ENCODE data around the gene PSME2.

DNA sequence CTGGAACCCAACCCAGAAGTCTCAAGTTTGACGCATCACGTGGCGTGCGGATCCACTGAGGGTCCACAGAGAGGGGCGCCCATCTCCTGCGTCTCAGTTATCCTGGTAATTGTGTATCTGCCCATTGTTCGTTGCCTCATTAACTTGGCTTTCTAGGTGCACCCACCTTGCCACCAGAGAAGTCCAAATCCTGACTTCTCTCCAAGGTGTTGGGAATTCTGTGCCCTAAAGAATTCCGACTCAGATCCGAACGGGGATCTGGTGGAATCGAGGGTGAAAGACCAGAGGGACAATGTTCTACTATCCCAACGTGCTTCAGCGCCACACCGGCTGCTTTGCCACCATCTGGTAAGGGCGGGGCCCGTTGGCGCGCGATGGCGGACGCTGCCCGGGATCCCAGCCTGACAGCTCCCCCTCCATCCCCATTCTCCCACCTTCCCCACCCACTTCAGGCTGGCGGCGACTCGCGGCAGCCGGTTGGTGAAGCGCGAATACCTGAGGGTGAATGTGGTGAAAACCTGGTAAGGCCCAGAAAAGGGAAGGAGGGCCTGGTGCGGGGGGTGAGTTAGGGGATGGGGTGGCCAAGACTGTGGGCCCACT is 26.0 kb upstream of the PSME2 start:
- no peak for TF ChIP-seq POLR2AphosphoS5 (IDR thresholded peaks at IDR 0.05; ENCODE audit: borderline replicate concordance, low read depth, low read length)
- TF ChIP-seq EZH2 (IDR thresholded peaks at IDR 0.05) = no peak
